Stimulated activated CD4-positive, alpha-beta T cell treated with anti-CD3 and anti-CD28 coated beads, TNF-alpha, amount 100 ng/mL, for 48 hours (primary cell): Measurements from ENCODE around the gene SCARB1.

Source experiments
- DNase-seq, 3 donors: peaks; one replicate each; pipeline ENCODE4 v3.0.0-alpha.2; 2020; ENCODE audit warnings: low read depth in 3 of 3

SCARB1 gene

DNA sequence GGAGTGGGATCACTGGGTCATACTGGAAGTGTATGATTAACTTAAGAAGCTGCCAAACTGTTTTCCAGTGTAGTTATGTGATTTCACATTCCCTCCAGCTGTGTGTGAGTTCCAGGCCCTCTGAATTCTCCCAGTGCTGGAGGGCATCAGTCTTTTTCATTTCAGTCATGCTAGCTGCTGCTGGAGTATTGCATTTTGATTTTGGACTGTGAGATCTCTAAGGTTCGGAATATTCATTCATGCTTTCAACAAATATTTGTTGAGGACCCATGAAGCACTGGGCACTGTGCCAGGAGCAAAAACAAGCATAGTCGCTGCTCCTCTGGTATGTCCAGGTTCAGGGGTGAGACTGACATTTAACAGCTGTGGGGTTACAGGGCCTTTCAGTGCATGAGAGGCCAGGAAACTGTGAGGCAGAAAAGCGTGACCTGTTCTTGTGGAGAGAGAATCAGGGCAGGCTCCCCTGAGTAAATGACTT, 133.2 kb downstream of the SCARB1 start:
- no peak for DNase-seq

DNA sequence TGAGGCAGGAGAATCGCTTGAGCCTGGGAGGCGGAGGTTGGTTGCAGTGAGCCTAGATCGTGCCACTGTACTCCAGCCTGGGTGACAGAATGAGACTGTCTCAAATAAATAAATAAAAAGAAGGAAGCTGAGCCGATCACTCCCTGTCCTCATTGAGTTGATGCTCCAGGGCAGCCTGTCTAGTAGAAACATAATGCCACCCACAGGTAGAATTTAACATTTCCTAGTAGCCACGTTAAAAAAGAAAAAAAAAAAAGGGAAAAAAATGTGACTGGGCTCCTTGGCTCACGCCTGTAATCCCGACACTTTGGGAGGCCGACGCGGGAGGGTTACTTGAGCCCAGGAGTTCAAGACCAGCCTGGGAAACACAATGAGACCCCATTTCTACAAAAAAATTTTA, 135.7 kb downstream of the SCARB1 start:
- DNase-seq: no peak

DNA sequence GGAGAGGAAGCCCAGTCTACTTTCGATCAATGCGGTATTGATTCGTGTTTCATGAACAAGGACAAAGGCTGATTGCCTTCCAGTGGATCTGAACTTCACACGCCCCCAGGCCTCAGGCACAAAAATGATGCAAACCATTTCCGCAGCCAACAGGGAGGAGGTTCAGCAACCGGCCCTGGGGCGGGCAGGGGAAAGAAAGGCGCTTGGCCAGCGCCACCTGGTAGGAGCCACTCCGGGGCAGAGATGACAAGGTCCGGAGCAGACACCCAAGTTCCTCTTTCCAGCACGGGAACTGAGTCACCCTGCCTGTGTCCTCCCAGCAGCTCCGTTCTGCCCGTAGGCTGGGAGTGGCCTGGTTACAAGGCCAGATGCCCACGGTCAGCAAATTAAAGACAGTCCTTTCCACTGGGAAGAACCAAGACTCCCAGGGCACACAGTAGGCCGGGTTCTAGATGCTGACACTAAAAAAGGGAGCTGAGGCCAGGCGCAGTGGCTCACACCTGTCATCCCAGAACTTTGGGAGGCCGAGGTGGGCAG, 136.3 kb downstream of the SCARB1 start:
- no peak for DNase-seq
